Measurements from ENCODE around the gene SOX1. TPM values are rescaled to one million over a fixed set of nuclear protein-coding genes. Genes with fewer than 3 reads are reported as not detected.

SOX1 gene
- total and polyA plus RNA-seq, 9 donors = not detected

- intact Hi-C loops (cut with DNase I) = no loop called here
- no peak overlapping the region for H3K27ac ChIP-seq
- DNase-seq = no peak
- no peaks in the 10 kb centered on the region for H3K27me3 ChIP-seq
- 1 to 4% (median 1%) methylated on average over 53 to 57 of the region's 57 CpGs for WGBS, 3 donors
- no peaks in the 10 kb centered on the region for H3K9me3 ChIP-seq
- no peak overlapping the region for H3K4me3 ChIP-seq
- no peaks in the 10 kb centered on the region for H3K36me3 ChIP-seq
- H3K4me1 ChIP-seq (ENCODE audit: insufficient read depth) = peaks cover 2% of the 10 kb centered on the region
- TF ChIP-seq EP300 (IDR thresholded peaks at IDR 0.05) (no peak), CTCF (IDR thresholded peaks at IDR 0.05) (no peak), POLR2A (IDR thresholded peaks at IDR 0.05) (no peak)
These were observed 9.0 kb upstream of the SOX1 start for GRCh38 chr13:112057736-112058518.

GRCh38 chr13:112058519-112058873, 8.5 kb upstream of the SOX1 start:
- Histone ChIP-seq H3K36me3 (no peaks in the 10 kb centered on the region), H3K9me3 (no peaks in the 10 kb centered on the region), H3K4me1 (ENCODE audit: insufficient read depth) (peaks cover 2% of the 10 kb centered on the region), H3K27ac (no peak overlapping the region), H3K27me3 (no peaks in the 10 kb centered on the region), H3K4me3 (no peak overlapping the region)
- intact Hi-C loops (cut with DNase I) = no loop called here
- DNase-seq = no peak
- TF ChIP-seq POLR2A (IDR thresholded peaks at IDR 0.05) (no peak), EP300 (IDR thresholded peaks at IDR 0.05) (no peak), CTCF (IDR thresholded peaks at IDR 0.05) (no peak)
- 1 to 4% (median 2%) methylated on average over 11 of the region's 11 CpGs for WGBS, 3 donors

- TF ChIP-seq POLR2A (IDR thresholded peaks at IDR 0.05) (no peak), CTCF (IDR thresholded peaks at IDR 0.05) (no peak), EP300 (IDR thresholded peaks at IDR 0.05) (no peak)
- Histone ChIP-seq H3K9me3 (no peaks in the 10 kb centered on the region), H3K36me3 (no peaks in the 10 kb centered on the region), H3K4me3 (no peak overlapping the region), H3K27me3 (no peaks in the 10 kb centered on the region), H3K27ac (no peak overlapping the region), H3K4me1 (ENCODE audit: insufficient read depth) (peaks cover under 1% of the 10 kb centered on the region)
- intact Hi-C loops (cut with DNase I) = no loop called here
- DNase-seq = no peak
- WGBS, 3 donors = 2 to 5% (median 3%) methylated on average over 5 of the region's 5 CpGs
These were observed 8.0 kb upstream of the SOX1 start for GRCh38 chr13:112058941-112059340.

GRCh38 chr13:112059457-112060281, 7.3 kb upstream of the SOX1 start:
- Histone ChIP-seq H3K27ac (no peak overlapping the region), H3K27me3 (no peaks in the 10 kb centered on the region), H3K4me3 (no peak overlapping the region), H3K36me3 (no peaks in the 10 kb centered on the region), H3K4me1 (ENCODE audit: insufficient read depth) (no peaks in the 10 kb centered on the region), H3K9me3 (no peaks in the 10 kb centered on the region)
- 3 to 13% (median 7%) methylated on average over 15 of the region's 15 CpGs for WGBS, 3 donors
- TF ChIP-seq CTCF (IDR thresholded peaks at IDR 0.05) = no peak
- no peak for TF ChIP-seq POLR2A (IDR thresholded peaks at IDR 0.05)
- no peak for TF ChIP-seq EP300 (IDR thresholded peaks at IDR 0.05)
- intact Hi-C loops (cut with DNase I) = no loop called here
- no peak for DNase-seq

All from ovary (tissue), 9 donors.